LNCAP (cell line): ENCODE results near the gene PTPRR.
A peak's percentile ranks its signal among the peaks of the same experiment; 100 is the strongest.

ENCODE experiments used
- TF ChIP-seq, protein P1 (sequence below): fragments of 450-650 bp; IDR thresholded peaks from 2 replicates; pipeline ENCODE4 v1.5.1; 2017; ENCODE audit warnings: mild to moderate bottlenecking

PTPRR gene

DNA sequence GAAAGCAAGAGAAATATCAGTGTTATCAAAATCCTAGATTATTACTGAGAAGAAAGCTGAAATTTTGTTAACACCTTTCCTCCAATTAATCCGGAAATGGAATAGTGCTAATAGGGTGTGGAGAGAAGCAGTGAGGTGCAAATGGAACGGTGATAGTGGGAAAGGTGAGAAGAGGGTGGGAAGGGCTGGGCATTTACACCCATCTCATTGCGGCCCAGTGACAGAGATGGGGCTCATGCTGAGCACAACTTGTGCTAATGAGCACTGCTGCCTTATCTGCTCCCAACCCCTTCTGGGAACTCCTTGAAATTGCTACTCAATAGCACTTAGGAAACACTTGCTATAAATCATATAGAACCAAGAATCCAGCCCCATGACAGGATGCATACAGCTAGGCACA, 94.4 kb downstream of the PTPRR start:
- TF ChIP-seq, protein P1, sequence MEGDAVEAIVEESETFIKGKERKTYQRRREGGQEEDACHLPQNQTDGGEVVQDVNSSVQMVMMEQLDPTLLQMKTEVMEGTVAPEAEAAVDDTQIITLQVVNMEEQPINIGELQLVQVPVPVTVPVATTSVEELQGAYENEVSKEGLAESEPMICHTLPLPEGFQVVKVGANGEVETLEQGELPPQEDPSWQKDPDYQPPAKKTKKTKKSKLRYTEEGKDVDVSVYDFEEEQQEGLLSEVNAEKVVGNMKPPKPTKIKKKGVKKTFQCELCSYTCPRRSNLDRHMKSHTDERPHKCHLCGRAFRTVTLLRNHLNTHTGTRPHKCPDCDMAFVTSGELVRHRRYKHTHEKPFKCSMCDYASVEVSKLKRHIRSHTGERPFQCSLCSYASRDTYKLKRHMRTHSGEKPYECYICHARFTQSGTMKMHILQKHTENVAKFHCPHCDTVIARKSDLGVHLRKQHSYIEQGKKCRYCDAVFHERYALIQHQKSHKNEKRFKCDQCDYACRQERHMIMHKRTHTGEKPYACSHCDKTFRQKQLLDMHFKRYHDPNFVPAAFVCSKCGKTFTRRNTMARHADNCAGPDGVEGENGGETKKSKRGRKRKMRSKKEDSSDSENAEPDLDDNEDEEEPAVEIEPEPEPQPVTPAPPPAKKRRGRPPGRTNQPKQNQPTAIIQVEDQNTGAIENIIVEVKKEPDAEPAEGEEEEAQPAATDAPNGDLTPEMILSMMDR: no peak

DNA sequence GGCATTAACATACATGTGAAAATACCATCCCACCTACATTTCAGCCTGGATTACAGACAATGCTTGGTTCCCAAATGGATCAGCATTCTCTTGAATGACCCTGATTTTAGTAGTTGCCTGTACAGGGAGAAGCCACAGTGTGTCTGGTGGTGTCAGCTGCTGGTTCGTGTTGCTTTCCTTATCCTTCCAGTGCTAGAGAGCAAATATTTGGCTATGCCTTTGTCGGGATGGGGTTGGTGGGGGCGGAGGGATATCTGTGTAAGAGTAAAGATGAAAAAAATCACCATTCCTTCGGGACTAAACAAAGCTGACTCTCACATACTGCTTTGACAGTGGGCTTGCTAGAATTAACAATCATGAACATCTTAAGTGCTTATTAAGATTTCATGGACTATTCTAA, 96.0 kb downstream of the PTPRR start:
- TF ChIP-seq, protein P1: no peak

DNA sequence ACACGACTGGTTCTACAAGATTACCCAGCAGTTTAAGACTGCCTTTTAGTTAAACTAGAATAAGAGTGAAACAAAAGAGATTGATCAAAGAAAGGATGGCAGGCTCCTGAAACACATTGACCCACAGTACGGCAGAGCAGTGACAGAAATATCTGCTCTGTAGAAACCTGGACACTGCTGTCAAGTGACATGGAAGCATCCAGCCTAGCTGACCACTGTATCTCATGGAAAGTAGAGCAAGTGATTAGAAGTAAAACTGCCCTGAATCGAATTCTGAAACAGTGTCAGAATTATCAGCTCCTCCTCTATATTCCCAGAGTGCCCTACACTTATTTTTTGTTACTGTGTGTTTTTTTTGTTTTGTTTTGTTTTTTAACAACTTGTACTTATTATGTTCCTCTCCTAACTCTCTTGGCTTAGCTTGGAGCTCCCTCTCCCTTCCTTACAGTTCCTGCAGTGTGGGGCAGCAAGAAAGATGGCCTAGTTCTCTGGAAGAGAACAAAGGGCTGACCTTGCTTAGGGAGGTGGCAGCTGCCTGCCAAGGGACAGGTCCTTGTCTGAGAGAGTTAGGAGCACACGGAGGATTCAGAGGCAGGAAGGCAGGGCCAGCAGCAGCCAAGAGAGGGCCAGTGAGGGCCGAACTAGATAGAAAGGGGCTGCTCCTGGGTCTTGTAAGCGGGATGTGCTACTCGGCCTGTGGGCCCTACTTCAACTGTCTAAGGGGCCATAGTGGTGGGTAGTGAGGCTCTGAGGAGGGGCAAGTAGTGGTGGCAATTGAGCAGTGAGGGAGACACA, 97.2 kb downstream of the PTPRR start:
- TF ChIP-seq, protein P1: peak; percentile 22; the same call in 1 of the 2 replicates

DNA sequence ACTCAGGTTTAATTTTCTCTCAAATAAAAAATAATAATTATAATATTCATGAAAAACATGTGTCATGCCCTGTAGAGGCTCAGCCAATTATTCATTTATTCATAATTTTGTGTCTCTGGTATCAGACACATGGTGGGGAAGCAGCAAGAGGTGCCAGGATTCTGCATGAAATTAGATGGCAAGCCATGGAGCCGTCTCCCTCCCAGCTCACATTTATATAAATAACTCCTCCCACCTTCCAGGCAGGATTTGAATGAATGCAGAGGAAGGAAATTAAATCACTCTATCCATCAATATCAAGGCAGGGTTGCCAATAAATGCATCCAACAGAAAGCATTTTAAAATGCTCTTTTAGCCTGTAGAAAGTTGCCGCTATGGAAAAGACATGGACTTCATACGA, 98.1 kb downstream of the PTPRR start:
- TF ChIP-seq, protein P1: no peak

DNA sequence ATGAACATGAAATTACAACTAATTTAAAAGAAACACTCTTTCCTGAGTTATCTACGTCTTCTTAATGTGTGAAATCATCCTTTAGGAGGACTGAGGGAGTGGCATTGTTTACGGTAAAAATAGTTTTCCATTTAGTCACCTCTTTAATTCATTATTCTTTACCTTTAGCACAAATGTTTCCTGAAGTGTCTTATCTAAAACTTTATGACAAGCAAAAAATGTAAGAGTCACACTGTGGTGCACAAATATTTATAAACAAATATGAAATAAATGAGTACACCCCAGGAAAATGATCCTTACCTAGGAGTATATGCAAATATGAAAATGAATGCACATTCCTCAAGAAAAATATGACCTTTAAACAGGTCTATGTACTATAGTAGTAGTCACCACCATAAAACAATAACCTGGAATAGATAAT, 104.6 kb downstream of the PTPRR start:
- TF ChIP-seq, protein P1: no peak

DNA sequence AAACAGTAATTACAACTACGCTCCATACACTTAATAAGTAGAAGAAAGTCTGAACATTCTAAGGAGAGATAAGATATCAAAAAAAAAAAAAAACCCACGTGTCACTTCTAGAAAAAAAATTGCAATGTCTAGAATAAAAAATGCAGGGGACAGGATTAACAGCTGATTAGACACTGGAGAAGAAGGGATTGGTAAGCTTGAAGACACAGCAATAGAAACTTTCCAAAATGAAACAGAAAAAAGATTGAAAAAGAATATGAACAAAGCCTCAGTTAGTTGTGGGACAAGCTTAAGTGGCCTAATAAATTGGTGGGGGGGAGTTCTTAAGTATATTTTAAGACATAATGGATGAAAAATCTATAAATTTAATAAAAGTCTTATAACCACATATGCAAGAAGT, 105.5 kb downstream of the PTPRR start:
- TF ChIP-seq, protein P1: no peak

DNA sequence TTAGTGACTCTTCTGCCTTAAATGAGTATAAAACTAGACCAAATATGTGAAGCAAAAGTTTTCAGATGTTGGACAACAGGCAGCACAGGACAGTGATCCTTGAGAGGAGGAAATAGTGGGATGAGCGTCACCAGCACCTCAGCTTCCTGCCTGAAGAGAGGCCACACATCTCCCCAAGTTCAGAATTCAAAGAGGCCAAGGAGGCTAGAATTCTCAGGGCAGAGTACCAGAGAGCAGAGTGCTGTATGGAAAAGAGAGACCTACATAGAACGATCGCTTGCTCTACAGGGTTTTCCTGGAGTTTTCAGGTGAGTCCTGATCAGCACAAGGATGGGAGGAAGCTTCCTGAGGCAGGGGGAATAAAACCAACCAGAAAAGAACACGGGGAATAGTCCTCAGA, 107.0 kb downstream of the PTPRR start:
- TF ChIP-seq, protein P1: no peak
